ENCODE results near the gene ATP8A2.
"Not testable (repeated sequence)": the region's sequence is repeated elsewhere in the genome, so short reads cannot be mapped to it uniquely, and the experiment has no call there.

ATP8A2 gene

DNA sequence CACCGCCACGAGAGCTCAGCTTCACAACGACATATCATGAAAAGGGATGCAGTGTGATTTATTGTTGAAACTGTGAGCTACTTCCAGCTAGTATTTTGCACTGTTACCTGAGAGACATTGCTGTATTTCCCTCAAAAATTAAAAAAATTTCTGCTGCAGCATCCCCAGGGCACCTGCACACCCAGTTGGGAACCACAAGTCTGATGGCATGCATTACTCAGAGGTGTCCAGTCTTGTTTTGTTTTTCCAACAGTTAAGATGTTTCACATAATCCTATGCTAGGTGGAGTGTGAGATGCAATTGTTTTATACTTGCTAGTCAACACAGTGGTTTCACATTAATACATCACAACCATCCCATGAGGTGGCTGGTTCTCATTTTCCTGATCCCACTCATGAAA, 394.8 kb downstream of the ATP8A2 start:
- no peak for DNase-seq (ENCODE audit: low read depth in 2 of 2)

DNA sequence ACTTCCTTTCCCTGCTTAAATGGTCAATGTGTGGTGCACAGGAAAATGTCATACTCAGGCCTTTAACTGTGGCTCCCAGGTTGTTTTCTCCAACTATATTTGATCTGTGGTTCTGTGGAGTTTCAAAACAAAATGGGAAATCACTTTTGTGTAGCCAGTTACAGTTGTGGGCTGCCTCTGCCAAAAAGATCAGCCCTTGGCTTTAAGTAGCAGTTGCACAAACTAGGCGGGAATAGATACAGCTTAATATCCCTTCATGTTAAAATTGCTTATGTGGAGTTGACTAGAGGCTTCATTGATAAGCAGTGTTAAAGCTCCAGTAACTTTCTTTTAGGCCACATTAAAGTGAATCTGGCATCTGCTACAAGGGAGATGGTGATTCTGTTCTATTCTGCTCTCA, 395.2 kb downstream of the ATP8A2 start:
- no peak for DNase-seq (ENCODE audit: low read depth in 2 of 2)

GRCh38 chr13:25768376-25768775, 396.6 kb downstream of the ATP8A2 start:
- DNase-seq (ENCODE audit: low read depth in 2 of 2), result no peak

GRCh38 chr13:25768838-25769237, 397.1 kb downstream of the ATP8A2 start:
- no peak for DNase-seq (ENCODE audit: low read depth in 2 of 2)

GRCh38 chr13:25770601-25771000, 398.8 kb downstream of the ATP8A2 start:
- DNase-seq (ENCODE audit: low read depth in 2 of 2), result no peak

GRCh38 chr13:25771202-25771601, 399.4 kb downstream of the ATP8A2 start:
- no peak for DNase-seq (ENCODE audit: low read depth in 2 of 2)

DNA sequence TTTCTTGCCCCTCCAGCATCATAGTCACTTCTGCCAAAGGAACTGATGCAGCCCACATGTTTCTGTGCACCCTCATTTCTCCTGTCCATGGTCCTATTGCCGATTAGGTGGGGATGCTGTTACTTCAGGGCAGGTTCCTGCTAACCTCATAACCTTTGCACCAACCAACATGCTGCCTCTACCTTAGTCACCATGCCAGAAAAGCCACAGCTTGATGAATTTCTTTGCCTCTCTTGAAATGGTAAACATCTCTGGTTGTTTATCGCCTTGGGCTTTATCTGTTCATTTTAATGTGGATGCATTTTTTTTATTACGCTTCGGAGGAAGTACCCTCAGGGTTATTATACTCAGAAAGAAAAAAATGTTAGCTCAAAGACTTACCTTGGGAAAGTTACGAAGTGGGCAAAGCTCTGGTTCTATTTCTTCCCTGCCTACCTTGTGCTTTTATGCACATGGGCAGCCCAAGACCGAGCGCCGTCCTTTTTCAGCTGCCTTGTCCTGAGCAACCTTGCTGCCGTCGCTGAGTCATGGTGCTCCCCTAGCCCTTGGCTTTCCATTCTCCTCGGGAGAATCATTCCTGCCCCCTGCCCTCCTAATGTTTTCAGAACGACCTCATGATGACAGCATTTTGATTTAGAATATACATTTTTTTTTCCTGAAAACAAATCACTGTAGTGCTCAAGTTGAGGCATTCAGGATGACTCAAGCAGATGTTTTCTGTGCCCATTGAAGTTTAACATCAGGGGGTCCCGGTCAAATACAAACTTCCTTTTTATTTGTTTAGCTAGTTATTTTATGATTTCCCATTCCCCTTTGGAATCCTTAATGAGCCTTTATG, 400.1 kb downstream of the ATP8A2 start:
- DNase-seq (ENCODE audit: low read depth in 2 of 2), result no peak

DNA sequence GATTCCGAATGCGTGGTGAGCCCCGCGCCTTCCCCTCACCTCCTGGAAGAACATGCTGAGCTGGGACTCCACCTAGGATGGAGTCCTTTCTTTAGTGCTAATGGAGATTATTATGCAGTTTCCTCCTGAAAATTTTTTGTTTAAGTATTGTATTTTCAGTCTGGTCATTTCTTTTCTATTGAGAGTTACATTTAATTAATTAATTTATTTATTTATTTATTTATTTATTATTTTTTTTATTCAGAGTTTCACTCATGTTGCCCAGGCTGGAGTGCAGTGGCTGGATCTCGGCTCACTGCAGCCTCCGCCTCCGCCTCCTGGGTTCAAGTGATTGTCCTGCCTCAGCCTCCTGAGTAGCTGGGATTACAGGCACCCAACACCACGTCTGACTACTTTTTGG, 400.8 kb downstream of the ATP8A2 start:
- not testable (repeated sequence) for DNase-seq (ENCODE audit: low read depth in 2 of 2)

GRCh38 chr13:25774056-25774455, 402.3 kb downstream of the ATP8A2 start:
- DNase-seq (ENCODE audit: low read depth in 2 of 2), result not testable (repeated sequence)

DNA sequence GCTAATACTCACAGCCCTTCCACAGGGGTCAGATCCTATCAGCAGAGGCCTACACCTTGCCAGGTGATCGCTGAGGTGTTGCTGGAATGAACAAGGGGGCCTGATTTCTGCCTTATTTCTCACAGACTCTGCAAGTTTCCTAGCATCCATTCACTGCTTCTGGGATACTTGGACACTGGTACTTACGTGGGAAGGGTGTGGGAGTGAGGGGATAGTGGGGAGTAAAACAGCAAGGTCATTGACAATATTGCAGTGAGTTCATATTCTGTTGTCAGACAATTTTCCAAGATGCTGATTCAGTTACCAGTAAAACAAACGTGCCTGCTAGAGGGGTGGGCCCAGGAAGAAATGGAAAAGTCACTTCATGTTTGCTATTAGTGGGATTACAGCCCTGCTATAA, 403.5 kb downstream of the ATP8A2 start:
- no peak for DNase-seq (ENCODE audit: low read depth in 2 of 2)

DNA sequence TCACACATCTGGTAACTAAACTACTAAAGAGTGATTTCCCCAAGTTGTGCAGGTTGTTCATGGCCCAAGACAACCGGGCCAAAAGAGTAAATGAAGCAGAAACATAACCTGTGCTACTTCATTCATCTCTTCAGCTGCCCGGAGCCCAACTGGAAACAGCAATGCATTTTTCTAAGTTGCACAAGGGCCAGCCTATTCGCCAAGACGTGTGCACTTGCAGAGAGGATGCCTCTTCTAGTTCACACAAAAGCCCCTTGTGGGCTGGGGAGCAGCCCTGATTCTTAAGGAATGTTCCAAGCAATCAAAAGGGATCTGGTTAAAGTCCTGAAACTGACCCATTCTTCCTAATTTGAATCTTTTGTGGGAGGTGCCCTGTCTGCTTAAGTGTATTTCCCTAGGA, 404.2 kb downstream of the ATP8A2 start:
- no peak for DNase-seq (ENCODE audit: low read depth in 2 of 2)

DNA sequence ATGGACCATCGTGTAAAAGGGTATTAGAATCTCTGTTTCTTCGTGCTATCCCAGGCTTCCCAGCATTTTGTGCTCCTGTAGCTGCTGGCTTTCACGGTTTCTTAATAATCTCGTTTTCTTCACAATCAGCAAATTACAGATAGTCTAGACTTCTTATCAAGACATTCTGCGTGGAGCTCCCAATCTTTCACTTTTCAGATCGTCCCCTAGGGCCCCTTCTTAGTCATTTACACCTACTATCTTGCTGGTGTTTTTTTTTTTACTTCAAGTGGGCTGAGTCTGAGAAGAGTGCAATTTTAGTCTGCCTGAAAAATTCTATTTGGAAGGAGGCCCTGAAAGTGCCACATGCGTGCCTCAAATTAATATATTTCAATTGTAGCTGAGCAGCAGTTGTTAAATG, 404.9 kb downstream of the ATP8A2 start:
- no peak for DNase-seq (ENCODE audit: low read depth in 2 of 2)

DNA sequence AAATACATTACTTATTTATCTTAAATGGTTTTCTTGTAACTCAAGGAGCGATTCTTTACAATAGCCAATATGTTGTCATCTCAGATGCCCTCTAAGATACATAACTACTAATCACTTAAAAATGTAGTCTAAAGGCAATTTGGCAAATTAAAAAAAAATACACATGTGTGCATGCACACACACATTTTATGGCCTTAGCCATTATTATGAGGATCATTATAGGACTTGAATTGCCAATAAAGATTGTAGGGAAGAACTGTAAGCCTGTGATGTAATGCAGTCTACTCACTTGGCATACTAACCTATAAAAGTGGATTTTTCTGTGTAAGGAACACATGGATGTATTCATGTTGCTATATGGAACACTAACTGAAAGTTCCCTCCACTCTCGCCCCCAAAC, 405.7 kb downstream of the ATP8A2 start:
- DNase-seq (ENCODE audit: low read depth in 2 of 2), result no peak

DNA sequence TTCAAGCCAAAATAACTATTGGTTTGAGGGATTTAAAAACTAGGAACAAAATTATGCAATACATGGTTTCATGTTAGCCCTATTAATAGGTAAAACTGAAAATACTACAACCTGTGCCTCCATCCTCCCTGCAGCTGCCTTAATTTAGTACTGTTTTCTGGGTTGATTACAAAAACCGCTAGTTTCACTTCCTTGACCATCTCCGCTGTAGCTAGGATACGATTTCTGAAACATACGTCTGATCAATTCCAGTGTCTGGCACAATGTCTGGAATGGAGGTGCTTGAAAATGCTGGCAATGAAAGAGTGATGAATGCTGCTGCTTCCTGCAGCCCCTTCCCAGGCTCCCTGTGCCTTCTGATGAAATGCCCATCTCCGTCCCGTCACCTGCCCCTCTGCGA, 406.6 kb downstream of the ATP8A2 start:
- no peak for DNase-seq (ENCODE audit: low read depth in 2 of 2)

DNA sequence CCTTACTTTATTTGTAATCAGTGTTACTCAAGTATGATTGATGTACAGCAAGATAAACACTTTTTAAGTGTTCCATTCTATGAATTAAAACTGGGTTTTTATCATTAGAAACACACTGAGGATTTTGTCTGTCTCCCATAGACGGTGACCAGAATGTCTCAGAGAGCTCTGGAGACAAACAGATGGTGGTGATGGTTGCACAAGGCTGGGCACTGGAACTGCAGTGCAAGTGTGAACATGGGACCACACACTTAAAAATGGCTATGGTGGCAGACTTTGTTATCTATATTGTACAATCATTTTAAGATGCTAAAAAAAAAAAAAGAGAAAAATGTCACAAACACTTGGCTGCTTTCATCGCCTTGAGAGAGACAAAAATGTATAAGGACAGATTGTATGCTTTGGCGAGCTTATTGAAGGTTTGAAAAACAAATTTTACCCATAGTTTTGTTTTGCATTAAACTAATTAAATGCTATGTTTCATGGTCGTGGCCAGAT, 407.1 kb downstream of the ATP8A2 start:
- DNase-seq (ENCODE audit: low read depth in 2 of 2), result no peak

DNA sequence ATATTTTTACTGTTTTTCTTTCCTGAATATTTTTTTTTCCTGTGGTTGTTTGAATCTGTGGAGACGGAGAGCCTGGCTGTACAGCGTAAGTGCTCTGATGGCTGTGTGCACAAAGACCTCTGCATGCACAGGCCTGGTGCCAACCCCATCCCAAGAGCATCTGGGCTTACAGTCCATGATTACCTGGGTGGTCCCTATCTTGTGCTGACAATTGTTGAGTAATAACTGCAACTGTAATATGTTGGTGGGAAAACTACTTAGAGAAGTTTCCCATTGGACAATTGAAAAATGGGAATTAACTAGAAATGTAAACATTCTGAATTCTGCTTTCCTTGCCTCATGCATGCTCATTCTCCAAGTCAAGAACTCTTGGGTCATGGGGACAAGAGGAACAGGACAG, 411.3 kb downstream of the ATP8A2 start:
- no peak for DNase-seq (ENCODE audit: low read depth in 2 of 2)

DNA sequence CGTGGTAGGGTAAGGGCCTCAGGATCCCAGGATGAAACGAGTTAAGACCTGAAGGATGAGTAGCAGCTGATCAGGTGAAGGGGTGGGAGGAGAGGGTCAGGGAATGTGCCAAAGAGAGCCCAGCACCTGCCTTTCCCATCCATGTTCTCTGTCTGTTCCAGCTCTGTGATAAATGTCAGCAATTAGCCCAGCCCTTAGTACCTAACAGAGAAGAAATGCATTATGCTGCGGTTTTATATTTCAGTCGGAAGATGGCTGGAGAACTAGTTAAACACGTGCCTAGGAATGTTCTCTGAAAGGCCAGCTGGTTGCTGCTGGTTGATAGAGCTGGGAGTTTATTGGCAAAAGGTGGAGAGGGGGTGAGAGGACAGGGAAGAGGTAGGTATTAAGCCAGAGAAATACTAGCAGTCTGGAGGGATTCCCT, 411.8 kb downstream of the ATP8A2 start:
- no peak for DNase-seq (ENCODE audit: low read depth in 2 of 2)

DNA sequence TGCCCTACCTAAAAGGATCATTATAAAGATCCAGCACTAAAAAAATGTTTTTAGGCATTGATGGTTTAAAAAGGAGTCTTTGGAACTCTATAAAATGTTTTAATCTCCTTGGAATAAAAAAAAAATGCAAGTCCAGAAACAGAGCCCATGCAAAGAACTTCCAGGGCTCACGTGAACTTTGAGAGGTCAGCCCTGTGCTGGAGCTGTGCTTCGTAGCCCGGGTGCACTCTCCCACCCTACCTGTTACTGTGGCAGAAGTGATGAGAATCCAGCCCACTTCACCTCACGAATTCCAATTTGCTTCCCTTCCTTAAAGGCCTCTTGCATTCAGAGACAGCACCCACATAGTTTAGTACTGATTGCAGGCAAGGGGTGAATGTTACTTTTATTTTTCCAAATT, 412.3 kb downstream of the ATP8A2 start:
- no peak for DNase-seq (ENCODE audit: low read depth in 2 of 2)

GRCh38 chr13:25790137-25790536, 418.4 kb downstream of the ATP8A2 start:
- DNase-seq (ENCODE audit: low read depth in 2 of 2), result not testable (repeated sequence)

DNA sequence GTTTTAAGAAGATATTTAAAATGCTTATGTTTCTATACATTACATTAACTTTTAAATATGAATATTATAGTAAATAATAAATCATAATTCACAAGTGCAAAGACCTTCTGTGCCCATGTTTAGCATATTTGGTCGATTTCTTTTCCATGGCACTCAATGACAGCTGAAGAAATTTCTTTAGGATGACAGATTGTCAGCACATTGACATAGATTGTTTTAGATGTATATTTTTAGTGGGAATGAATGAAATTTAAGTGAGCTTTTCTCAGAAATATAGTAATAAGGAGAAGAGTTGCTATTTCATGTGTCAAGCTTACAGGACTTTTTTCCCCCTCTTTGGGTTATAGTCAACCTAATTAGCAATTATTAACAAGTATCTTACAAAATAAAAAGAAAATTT, 423.5 kb downstream of the ATP8A2 start:
- no peak for DNase-seq (ENCODE audit: low read depth in 2 of 2)

DNA sequence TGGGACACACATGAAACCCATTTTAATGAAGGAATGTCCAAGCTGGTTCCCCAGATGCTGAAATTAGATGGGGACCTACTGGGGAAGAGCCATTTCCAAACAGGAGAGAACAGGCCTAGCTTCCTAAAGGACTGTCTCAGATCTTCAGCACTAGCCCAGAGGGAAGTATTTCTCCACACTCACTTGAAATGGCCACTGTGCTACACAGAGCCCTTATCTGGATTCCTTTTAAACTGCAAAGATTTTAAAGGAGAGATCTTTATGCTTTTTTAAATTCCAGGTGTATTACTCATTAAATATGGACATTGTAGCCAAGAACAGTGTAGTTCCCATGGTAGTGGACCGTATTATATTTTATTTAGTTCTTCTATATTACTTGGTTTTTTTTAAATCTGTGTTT, 424.7 kb downstream of the ATP8A2 start:
- DNase-seq (ENCODE audit: low read depth in 2 of 2), result no peak

GRCh38 chr13:25798998-25799397, 427.2 kb downstream of the ATP8A2 start:
- DNase-seq (ENCODE audit: low read depth in 2 of 2), result no peak

GRCh38 chr13:25800523-25800922, 428.7 kb downstream of the ATP8A2 start:
- no peak for DNase-seq (ENCODE audit: low read depth in 2 of 2)

- DNase-seq (ENCODE audit: low read depth in 2 of 2), result no peak
Observed at GRCh38 chr13:25802579-25802978, 430.8 kb downstream of the ATP8A2 start.
